GM12878 (cell line): ENCODE results near the gene TMEM223. TPM values are rescaled to one million over a fixed set of nuclear protein-coding genes. Genes with fewer than 3 reads are reported as not detected.

Experiments
- FOS ChIP-seq: IDR thresholded peaks from 3 replicates; pipeline ENCODE4 v1.6.1; 2011; ENCODE audit warnings: borderline replicate concordance; ENCODE audit not compliant: insufficient read length; ENCODE audit errors: extremely low read depth
- HDGF ChIP-seq: fragments of 450-650 bp; IDR thresholded peaks from 2 replicates; pipeline ENCODE4 v1.6.1; 2016; ENCODE audit warnings: antibody characterized with exemption
- NFIC ChIP-seq: IDR thresholded peaks from 2 replicates; pipeline ENCODE4 v1.6.1; 2012; ENCODE audit warnings: low read depth, mild to moderate bottlenecking, inconsistent platforms, low read length, moderate library complexity
- NKRF ChIP-seq: fragments of 450-650 bp; conservative IDR thresholded peaks from 2 replicates; pipeline ENCODE4 v1.6.1; 2017; ENCODE audit warnings: mild to moderate bottlenecking, moderate library complexity
- POLR2A ChIP-seq: IDR thresholded peaks from 2 replicates; pipeline ENCODE4 v1.6.1; 2011; ENCODE audit warnings: low read depth, mild to moderate bottlenecking, low read length
- RB1 ChIP-seq: fragments of 450-650 bp; formaldehyde crosslinking; IDR thresholded peaks from 2 replicates; pipeline ENCODE4 v1.6.1; 2017; ENCODE audit warnings: mild to moderate bottlenecking, borderline replicate concordance
- RUNX3 ChIP-seq: IDR thresholded peaks from 2 replicates; pipeline ENCODE4 v1.6.1; 2012; ENCODE audit warnings: low read length, inconsistent platforms
- SMC3 ChIP-seq: IDR thresholded peaks from 2 replicates; pipeline ENCODE4 v1.6.1; 2011; ENCODE audit warnings: low read length, improper control_type of control experiment, borderline replicate concordance
- SP1 ChIP-seq: IDR thresholded peaks from one replicate; pipeline ENCODE4 v1.6.1; 2011; ENCODE audit warnings: low read depth, low read length
- TAF1 ChIP-seq: IDR thresholded peaks from 2 replicates; pipeline ENCODE4 v1.6.1; 2011; ENCODE audit warnings: mild to moderate bottlenecking, low read depth, low read length, borderline replicate concordance
- TARDBP ChIP-seq: IDR thresholded peaks from 2 replicates; pipeline ENCODE4 v1.6.1; 2016; ENCODE audit warnings: borderline replicate concordance
- YY1 ChIP-seq: IDR thresholded peaks from 2 replicates; pipeline ENCODE4 v1.6.1; 2011; ENCODE audit warnings: low read depth, mild to moderate bottlenecking, low read length
- ZNF687 ChIP-seq: fragments of 450-650 bp; IDR thresholded peaks from 2 replicates; pipeline ENCODE4 v1.6.1; 2017; ENCODE audit warnings: mild to moderate bottlenecking, moderate library complexity
- polyA plus RNA-seq, 11 experiments: library from polyadenylated mRNA; depleted of rRNA in 4 of 11; unstranded in 6 of 11; stranded (reverse) in 5 of 11; fragments of >200 nt; fragmentation: Nextera tagmentation in 4 of 11; fragmentation: Illumina TruSeq in 1 of 11; extraction: Ambion mirVana in 4 of 11; extraction: Trizol in 1 of 11; gene quantifications; 1 replicate in 1 of 11; 2 replicates in 10 of 11; pipeline versions ENCODE4 v1.2.1 to v1.2.3, GENCODE V29; 2011 to 2016; ENCODE audit warnings: inconsistent platforms in 2 of 11, missing spikeins in 2 of 11, low read depth in 1 of 11
- total RNA-seq, 4 experiments: library from RNA; depleted of rRNA in 3 of 4; stranded (reverse); fragments of >200 nt in 3 of 4; fragmentation: Illumina TruSeq in 1 of 4; extraction: Trizol in 1 of 4; gene quantifications; 2 replicates each; pipeline versions ENCODE4 v1.2.1 to v1.2.3, GENCODE V29; 2013 to 2021
- TF ChIP-seq, protein P1 (sequence below): fragments of 150-350 bp; IDR thresholded peaks from 2 replicates; pipeline ENCODE4 v1.6.1; 2016; ENCODE audit warnings: low read depth, low read length
- TF ChIP-seq, protein P2 (sequence below): fragments of 450-650 bp; IDR thresholded peaks from 2 replicates; pipeline ENCODE4 v1.6.1; 2017; ENCODE audit warnings: mild to moderate bottlenecking, low read depth, inconsistent platforms; ENCODE audit not compliant: poor library complexity, severe bottlenecking
- TF ChIP-seq, protein P3 (sequence below): IDR thresholded peaks from 2 replicates; pipeline ENCODE4 v1.6.1; 2011; ENCODE audit warnings: mild to moderate bottlenecking, low read depth, low read length, moderate library complexity; ENCODE audit not compliant: insufficient replicate concordance

The TMEM223 gene
- total and polyA plus RNA-seq, 10 of the 15 experiments (the other 5 are each of a cell fraction or from before 2014, with no cell fraction given), result 5.3 to 33.2 (median 14.0) TPM

- TF ChIP-seq, protein P1, sequence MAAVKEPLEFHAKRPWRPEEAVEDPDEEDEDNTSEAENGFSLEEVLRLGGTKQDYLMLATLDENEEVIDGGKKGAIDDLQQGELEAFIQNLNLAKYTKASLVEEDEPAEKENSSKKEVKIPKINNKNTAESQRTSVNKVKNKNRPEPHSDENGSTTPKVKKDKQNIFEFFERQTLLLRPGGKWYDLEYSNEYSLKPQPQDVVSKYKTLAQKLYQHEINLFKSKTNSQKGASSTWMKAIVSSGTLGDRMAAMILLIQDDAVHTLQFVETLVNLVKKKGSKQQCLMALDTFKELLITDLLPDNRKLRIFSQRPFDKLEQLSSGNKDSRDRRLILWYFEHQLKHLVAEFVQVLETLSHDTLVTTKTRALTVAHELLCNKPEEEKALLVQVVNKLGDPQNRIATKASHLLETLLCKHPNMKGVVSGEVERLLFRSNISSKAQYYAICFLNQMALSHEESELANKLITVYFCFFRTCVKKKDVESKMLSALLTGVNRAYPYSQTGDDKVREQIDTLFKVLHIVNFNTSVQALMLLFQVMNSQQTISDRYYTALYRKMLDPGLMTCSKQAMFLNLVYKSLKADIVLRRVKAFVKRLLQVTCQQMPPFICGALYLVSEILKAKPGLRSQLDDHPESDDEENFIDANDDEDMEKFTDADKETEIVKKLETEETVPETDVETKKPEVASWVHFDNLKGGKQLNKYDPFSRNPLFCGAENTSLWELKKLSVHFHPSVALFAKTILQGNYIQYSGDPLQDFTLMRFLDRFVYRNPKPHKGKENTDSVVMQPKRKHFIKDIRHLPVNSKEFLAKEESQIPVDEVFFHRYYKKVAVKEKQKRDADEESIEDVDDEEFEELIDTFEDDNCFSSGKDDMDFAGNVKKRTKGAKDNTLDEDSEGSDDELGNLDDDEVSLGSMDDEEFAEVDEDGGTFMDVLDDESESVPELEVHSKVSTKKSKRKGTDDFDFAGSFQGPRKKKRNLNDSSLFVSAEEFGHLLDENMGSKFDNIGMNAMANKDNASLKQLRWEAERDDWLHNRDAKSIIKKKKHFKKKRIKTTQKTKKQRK, result peak; percentile 95
- TF ChIP-seq POLR2A (peak; percentile 85), ZNF687 (peak; percentile 13), SP1 (peak; percentile 99), NKRF (peak; percentile 42; the same call in 1 of the 2 replicates), FOS (peak; percentile 89), YY1 (peak; percentile 90), TAF1 (peak; percentile 63; the same call in 1 of the 2 replicates), SMC3 (no peak), TARDBP (no peak), HDGF (peak; percentile 97; the same call in 1 of the 2 replicates), RB1 (no peak; the same call in 1 of the 2 replicates), RUNX3 (peak; percentile 37; the same call in 1 of the 2 replicates), NFIC (no peak)
- TF ChIP-seq, protein P2, sequence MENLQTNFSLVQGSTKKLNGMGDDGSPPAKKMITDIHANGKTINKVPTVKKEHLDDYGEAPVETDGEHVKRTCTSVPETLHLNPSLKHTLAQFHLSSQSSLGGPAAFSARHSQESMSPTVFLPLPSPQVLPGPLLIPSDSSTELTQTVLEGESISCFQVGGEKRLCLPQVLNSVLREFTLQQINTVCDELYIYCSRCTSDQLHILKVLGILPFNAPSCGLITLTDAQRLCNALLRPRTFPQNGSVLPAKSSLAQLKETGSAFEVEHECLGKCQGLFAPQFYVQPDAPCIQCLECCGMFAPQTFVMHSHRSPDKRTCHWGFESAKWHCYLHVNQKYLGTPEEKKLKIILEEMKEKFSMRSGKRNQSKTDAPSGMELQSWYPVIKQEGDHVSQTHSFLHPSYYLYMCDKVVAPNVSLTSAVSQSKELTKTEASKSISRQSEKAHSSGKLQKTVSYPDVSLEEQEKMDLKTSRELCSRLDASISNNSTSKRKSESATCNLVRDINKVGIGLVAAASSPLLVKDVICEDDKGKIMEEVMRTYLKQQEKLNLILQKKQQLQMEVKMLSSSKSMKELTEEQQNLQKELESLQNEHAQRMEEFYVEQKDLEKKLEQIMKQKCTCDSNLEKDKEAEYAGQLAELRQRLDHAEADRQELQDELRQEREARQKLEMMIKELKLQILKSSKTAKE, result peak; percentile 39
- TF ChIP-seq, protein P3, sequence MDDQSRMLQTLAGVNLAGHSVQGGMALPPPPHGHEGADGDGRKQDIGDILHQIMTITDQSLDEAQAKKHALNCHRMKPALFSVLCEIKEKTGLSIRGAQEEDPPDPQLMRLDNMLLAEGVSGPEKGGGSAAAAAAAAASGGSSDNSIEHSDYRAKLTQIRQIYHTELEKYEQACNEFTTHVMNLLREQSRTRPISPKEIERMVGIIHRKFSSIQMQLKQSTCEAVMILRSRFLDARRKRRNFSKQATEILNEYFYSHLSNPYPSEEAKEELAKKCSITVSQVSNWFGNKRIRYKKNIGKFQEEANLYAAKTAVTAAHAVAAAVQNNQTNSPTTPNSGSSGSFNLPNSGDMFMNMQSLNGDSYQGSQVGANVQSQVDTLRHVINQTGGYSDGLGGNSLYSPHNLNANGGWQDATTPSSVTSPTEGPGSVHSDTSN, result peak; percentile 95
These were observed 37.8 kb downstream of the TMEM223 start, which contains the start of gene ZBTB3 (continued) for GRCh38 chr11:62753736-62754603.
